ENCODE data around the gene SSRP1.

- TF ChIP-seq CTCF (IDR thresholded peaks at IDR 0.05; ENCODE audit: insufficient read depth, low read depth, low read length) (no peak), EZH2 (IDR thresholded peaks at IDR 0.05; ENCODE audit: insufficient read depth, low read length) (no peak)
Measured at GRCh38 chr11:57323855-57324153, 11.9 kb downstream of the SSRP1 start.
